WI38 (cell line): ENCODE data around the gene MAPK4.

Experiments
- H3K4me3 ChIP-seq: 2 replicates; pipeline ENCODE4 v1.5.1; 2011; ENCODE audit warnings: low read depth, mild to moderate bottlenecking, control low read depth, low read length
- CTCF ChIP-seq: IDR thresholded peaks from 2 replicates; pipeline ENCODE4 v1.5.1; 2012; ENCODE audit warnings: low read depth, mild to moderate bottlenecking, control low read depth, low read length

Gene MAPK4

DNA sequence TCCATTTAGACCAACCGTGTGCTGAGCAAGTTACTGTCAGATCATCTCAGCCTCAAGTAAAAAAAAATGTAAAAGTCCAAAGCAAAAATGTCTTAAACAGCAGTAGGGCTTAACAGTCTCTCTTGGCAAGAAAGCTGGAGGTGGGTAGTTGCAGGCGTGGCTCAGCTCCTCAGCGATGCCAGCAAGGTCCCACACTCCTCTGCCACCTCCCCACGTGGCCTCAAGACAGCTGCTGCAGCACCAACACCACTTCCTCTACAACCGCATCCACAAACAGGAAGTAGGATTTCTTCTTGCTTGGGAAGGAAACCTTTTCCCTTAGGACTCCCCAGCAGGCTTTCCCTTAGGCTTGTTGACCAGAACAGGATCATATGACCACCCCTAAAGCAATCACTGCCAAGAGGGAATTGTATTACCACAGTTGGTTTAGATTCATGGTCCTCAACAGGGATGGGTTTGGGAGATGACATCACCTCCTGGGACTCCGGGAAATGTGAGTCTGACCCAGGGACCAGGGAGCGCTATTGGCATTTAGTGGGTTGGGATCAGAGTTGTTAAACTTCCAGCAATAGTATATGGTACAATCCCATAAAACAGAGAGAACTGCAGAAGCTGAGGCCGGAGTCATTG, 97.1 kb downstream of the MAPK4 start:
- no peak for TF ChIP-seq CTCF
- no peak overlapping the region for H3K4me3 ChIP-seq

GRCh38 chr18:50658601-50659000, 98.7 kb downstream of the MAPK4 start:
- TF ChIP-seq CTCF: no peak

DNA sequence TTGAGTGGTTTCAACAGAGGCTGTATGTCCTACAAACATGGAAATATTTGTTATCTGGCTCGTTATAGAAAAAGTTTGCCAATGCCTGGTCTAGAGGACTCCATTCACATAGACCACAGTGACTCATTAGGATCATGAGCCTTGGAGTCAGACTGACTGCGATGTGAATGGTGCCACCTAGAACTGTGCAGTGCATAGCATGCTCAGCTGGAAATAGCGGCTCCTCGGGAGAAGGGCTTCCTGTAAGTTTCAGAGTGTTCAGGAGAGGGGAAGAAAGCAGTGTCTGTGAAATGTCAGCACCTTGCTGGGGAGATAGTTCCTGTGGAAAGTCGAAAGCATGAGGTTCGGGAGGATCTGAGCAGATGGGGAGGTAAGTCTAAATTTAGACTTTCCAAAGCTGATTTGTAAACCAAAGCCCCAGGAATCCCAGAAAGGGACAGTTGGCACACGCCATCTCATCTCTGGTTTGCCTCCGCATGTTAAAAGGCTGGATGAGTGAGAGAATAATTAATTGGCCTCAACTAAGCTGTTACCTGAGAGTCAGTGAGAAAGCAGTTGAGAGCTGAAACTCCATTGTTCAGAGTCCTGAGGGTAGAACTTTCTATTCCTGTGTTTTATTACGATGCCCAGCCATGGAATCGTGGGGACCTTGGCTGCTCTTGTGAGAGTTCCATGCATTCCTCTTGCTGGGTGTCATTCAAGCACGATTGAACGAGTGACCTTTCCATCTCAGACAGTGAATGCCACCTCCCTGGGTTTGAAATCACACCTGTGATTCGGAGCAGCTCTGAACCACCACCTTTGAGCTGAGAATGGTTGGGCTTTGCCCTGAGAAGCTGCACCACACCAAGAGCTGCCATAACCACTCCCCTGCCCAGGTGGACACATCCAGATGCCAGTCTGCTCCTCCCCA, 99.5 kb downstream of the MAPK4 start:
- H3K4me3 ChIP-seq: no peak overlapping the region
- no peak for TF ChIP-seq CTCF

More at GRCh38 chr18:50658601-50659000, 98.7 kb downstream of the MAPK4 start:
- H3K4me3 ChIP-seq: no peak overlapping the region

DNA sequence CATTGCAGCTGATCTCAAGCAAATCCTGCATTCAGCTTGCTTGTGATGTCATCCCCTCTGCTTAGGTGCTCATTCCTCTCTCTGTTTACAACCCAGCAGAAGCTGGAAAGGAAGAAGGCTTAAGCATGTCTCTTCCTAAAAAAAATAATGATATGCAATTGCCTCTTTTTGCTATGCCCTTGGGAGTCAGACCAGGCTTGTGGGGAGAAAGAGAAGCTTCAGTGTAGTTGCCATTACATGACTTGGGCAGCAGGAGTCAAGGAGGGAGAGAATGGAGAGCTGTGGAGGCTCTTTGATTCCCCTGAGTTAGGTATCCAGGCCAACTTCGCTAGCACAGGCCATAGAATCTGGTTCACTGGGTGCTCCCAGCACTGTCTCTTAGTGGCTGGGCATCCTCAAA, 101.1 kb downstream of the MAPK4 start:
- no peak overlapping the region for H3K4me3 ChIP-seq
- no peak for TF ChIP-seq CTCF

DNA sequence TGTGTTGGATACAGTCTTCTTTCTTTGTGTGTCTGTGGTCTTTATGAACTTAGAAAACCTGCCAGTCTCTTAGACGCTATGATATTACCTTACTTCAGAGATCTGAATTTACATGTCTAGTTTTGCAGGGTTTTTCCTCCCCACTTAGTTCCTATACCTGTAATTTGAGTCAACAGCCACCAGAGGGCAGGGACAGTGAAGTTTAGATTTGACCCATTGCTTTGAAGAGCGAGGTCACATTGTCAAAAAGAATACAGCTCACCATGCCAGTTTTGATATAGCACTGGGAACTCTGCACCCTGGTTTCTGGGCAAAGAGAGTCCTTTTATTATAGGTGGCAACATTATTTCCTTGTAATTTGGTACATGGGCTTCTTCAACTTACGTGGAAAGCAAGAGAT, 102.3 kb downstream of the MAPK4 start:
- TF ChIP-seq CTCF: no peak
- no peak overlapping the region for H3K4me3 ChIP-seq

GRCh38 chr18:50662775-50663383, 103.0 kb downstream of the MAPK4 start:
- no peak overlapping the region for H3K4me3 ChIP-seq
- no peak for TF ChIP-seq CTCF
